Endothelial cell of umbilical vein (primary cell): ENCODE measurements around the gene NEK4. TPM values are rescaled to one million over a fixed set of nuclear protein-coding genes. Genes with fewer than 3 reads are reported as not detected.

Experiments used
- BruUV-seq: library from RNA; stranded (reverse); fragments of 400-500 nt; replicated peaks from 2 replicates; lab custom pipeline; 2021; lab: Mats Ljungman, UMichigan
- CTCF ChIA-PET: fragments of 300-600, 350-600 bp; sonication (Branson Sonifier 250); formaldehyde crosslinking; loops from one replicate; lab custom pipeline; 2021; ENCODE audit warnings: antibody characterized with exemption, inconsistent platforms; lab: Charles Lee
- POLR2A ChIA-PET: fragments of 300-600, 350-600 bp; sonication (Branson Sonifier 250); formaldehyde crosslinking; loops from one replicate; lab custom pipeline; 2021; ENCODE audit warnings: antibody characterized with exemption, inconsistent platforms; lab: Charles Lee
- DNase-seq: peaks from one replicate; pipeline ENCODE4 v3.0.0-alpha.2; 2011; ENCODE audit warnings: low read depth, low spot score
- FAIRE-seq: peaks from 2 replicates; lab custom pipeline; 2011; peaks lifted over from hg19 to GRCh38; lab: Jason Lieb, UNC
- H2AFZ ChIP-seq: 2 replicates; pipeline ENCODE4 v1.6.0; 2012; ENCODE audit warnings: low read depth, low read length, control low read depth, inconsistent platforms
- H3K27ac ChIP-seq: 2 replicates; pipeline ENCODE4 v1.5.1; 2011; ENCODE audit warnings: low read depth, mild to moderate bottlenecking, control low read depth, low read length, moderate library complexity; ENCODE audit not compliant: insufficient read depth
- H3K27me3 ChIP-seq, 2 experiments: 2 replicates each; pipeline versions ENCODE4 v1.6.0 to v1.6.1; 2011; ENCODE audit warnings: low read length in 2 of 2, mixed read lengths in 1 of 2; ENCODE audit not compliant: control insufficient read depth in 2 of 2, insufficient read depth in 2 of 2
- H3K36me3 ChIP-seq, 2 experiments: 2 replicates in 1 of 2; 3 replicates in 1 of 2; pipeline ENCODE4 v1.5.1; 2011; ENCODE audit warnings: low read length in 2 of 2, mild to moderate bottlenecking in 1 of 2, moderate library complexity in 1 of 2; ENCODE audit not compliant: control insufficient read depth in 2 of 2, insufficient read depth in 2 of 2; ENCODE audit errors: extremely low read depth in 1 of 2
- H3K4me1 ChIP-seq: 3 replicates; pipeline ENCODE4 v1.5.1; 2011; ENCODE audit warnings: mild to moderate bottlenecking, low read length; ENCODE audit not compliant: control insufficient read depth, insufficient read depth; ENCODE audit errors: extremely low read depth
- H3K4me2 ChIP-seq: 2 replicates; pipeline ENCODE4 v1.6.1; 2011; ENCODE audit warnings: low read length, control low read depth, mixed read lengths; ENCODE audit not compliant: insufficient read depth
- H3K4me3 ChIP-seq, 3 experiments: fragments of 200-600 bp in 1 of 3; sonication (generic), shearing (Covaris generic) in 1 of 3; replicated peaks in 1 of 3; 2 replicates each; pipeline ENCODE4 v1.5.1; 2011 to 2016; ENCODE audit warnings: control low read depth in 3 of 3, low read length in 3 of 3, mild to moderate bottlenecking in 2 of 3, inconsistent platforms in 1 of 3, low read depth in 1 of 3, moderate library complexity in 1 of 3; ENCODE audit not compliant: insufficient read depth in 1 of 3
- H3K79me2 ChIP-seq: 2 replicates; pipeline ENCODE4 v1.6.0; 2012; ENCODE audit warnings: low read length, inconsistent platforms; ENCODE audit not compliant: control insufficient read depth, insufficient read depth
- H3K9ac ChIP-seq: replicated peaks from 2 replicates; pipeline ENCODE3; 2011; ENCODE audit warnings: low read length, control low read depth; ENCODE audit not compliant: insufficient read depth; ENCODE audit errors: extremely low read depth
- H3K9me1 ChIP-seq: replicated peaks from 3 replicates; pipeline ENCODE4 v1.6.0; 2011; ENCODE audit warnings: mild to moderate bottlenecking, low read length; ENCODE audit not compliant: control insufficient read depth, insufficient read depth; ENCODE audit errors: extremely low read depth
- H3K9me3 ChIP-seq: replicated peaks from 2 replicates; pipeline ENCODE4 v1.5.1; 2012; ENCODE audit warnings: low read length, inconsistent platforms; ENCODE audit not compliant: control insufficient read depth, insufficient read depth
- H4K20me1 ChIP-seq: replicated peaks from 2 replicates; pipeline ENCODE3; 2011; ENCODE audit warnings: mild to moderate bottlenecking, low read length; ENCODE audit not compliant: control insufficient read depth, insufficient read depth; ENCODE audit errors: extremely low read depth
- EZH2 ChIP-seq: IDR thresholded peaks from 2 replicates; pipeline ENCODE4 v1.6.1; 2012; ENCODE audit warnings: borderline replicate concordance, low read depth, mild to moderate bottlenecking, moderate library complexity, low read length, inconsistent platforms; ENCODE audit not compliant: severe bottlenecking
- FOS ChIP-seq: IDR thresholded peaks from 2 replicates; pipeline ENCODE4 v1.6.1; 2011; ENCODE audit warnings: mild to moderate bottlenecking, low read length, moderate library complexity, borderline replicate concordance; ENCODE audit not compliant: insufficient read depth
- GATA2 ChIP-seq: IDR thresholded peaks from 2 replicates; pipeline ENCODE4 v1.7.0; 2011; ENCODE audit warnings: low read depth, mild to moderate bottlenecking, moderate library complexity, mixed read lengths, low read length; ENCODE audit not compliant: insufficient read length, insufficient read depth
- JUN ChIP-seq: IDR thresholded peaks from 2 replicates; pipeline ENCODE4 v1.6.1; 2011; ENCODE audit warnings: borderline replicate concordance, low read depth; ENCODE audit not compliant: insufficient read length, insufficient read depth
- MYC ChIP-seq: IDR thresholded peaks from one replicate; pipeline ENCODE4 v1.6.1; 2011; ENCODE audit warnings: mild to moderate bottlenecking, low read depth, low read length
- POLR2A ChIP-seq: IDR thresholded peaks from 2 replicates; pipeline ENCODE4 v1.6.1; 2012; ENCODE audit warnings: low read depth, mild to moderate bottlenecking, control low read depth, low read length
- POLR2AphosphoS5 ChIP-seq: IDR thresholded peaks from 2 replicates; pipeline ENCODE4 v1.6.1; 2012; ENCODE audit warnings: low read depth, mild to moderate bottlenecking, control low read depth, low read length, moderate library complexity; ENCODE audit not compliant: insufficient read depth
- dilution Hi-C: fragments of 300-500 bp; cut with MboI; formaldehyde crosslinking; loops from one replicate; pipeline ENCODE4 v1.15.0; 2019; ENCODE audit warnings: low sequenced_read_pairs; ENCODE audit not compliant: extremely low pct_ligation_motif_present
- intact Hi-C: fragments of 100-400 bp; cut with micrococcal nuclease; formaldehyde crosslinking; loops from one replicate; pipeline ENCODE4 v1.10.0; 2022
- polyA plus RNA-seq, 4 experiments: library from polyadenylated mRNA; depleted of rRNA in 3 of 4; stranded (reverse) in 3 of 4; unstranded in 1 of 4; fragments of >200 nt; gene quantifications; 2 replicates each; pipeline versions ENCODE4 v1.2.1 to v1.2.3, GENCODE V29; 2011 to 2012; ENCODE audit warnings: missing spikeins in 1 of 4
- total RNA-seq: library from RNA; stranded (reverse); gene quantifications from 2 replicates; pipeline ENCODE4 v1.2.3, GENCODE V29; 2021
- TF ChIP-seq, protein P1 (sequence below): IDR thresholded peaks from 2 replicates; pipeline ENCODE4 v1.6.1; 2011; ENCODE audit not compliant: insufficient read depth, insufficient read length
- TF ChIP-seq, protein P2 (sequence below), 2 donors: IDR thresholded peaks; 1 replicate in 1 of 2; 2 replicates in 1 of 2; pipeline ENCODE4 v1.5.1; 2011; ENCODE audit warnings: low read length in 2 of 2, mild to moderate bottlenecking in 2 of 2, moderate library complexity in 2 of 2, control low read depth in 1 of 2, inconsistent platforms in 1 of 2, low read depth in 1 of 2; ENCODE audit not compliant: insufficient read depth in 1 of 2; ENCODE audit errors: extremely low read depth in 1 of 2

NEK4 gene
- total and polyA plus RNA-seq, 2 donors (not counting 3 experiments of a cell fraction or from before 2014, with no cell fraction given) = 4.4 to 20.8 TPM

DNA sequence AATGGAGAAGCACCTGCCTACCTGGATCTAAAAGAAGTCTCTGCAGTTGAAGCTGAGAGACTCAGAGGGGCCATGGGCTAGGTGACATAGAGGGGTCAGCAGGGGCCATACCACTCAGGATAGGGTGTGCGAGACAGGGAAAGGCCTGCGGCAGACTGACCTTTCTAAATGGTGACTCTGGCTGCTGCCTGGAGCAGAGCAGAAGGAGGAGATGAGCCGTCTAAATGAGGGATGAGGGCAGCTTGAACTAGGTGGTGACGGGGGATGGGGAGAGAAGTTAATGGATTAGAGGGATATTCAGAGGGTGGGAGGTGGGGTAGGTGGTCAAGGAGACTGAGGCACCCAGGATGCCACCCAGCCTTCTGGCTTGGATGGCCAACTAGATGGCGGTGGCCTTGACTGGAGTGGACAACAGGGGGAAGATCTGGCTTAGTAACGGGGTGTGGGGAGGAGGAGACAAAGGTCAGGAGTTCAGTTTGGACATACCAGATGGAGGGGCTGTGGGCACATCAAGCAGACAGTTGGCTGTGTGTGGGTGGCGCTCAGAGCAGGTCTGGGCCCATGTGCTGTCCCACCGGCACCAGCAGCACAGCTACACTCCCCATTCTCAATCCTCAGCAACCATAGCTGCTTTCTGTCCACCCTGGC, 3.5 kb upstream of the NEK4 start:
- DNase-seq (no peak), FAIRE-seq (no peak)
- H2AFZ ChIP-seq = no peak overlapping the region
- no peaks in the 10 kb centered on the region for H4K20me1 ChIP-seq
- POLR2A ChIA-PET = no interaction called here
- TF ChIP-seq, protein P1, sequence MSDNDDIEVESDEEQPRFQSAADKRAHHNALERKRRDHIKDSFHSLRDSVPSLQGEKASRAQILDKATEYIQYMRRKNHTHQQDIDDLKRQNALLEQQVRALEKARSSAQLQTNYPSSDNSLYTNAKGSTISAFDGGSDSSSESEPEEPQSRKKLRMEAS = no peak
- TF ChIP-seq, protein P2, sequence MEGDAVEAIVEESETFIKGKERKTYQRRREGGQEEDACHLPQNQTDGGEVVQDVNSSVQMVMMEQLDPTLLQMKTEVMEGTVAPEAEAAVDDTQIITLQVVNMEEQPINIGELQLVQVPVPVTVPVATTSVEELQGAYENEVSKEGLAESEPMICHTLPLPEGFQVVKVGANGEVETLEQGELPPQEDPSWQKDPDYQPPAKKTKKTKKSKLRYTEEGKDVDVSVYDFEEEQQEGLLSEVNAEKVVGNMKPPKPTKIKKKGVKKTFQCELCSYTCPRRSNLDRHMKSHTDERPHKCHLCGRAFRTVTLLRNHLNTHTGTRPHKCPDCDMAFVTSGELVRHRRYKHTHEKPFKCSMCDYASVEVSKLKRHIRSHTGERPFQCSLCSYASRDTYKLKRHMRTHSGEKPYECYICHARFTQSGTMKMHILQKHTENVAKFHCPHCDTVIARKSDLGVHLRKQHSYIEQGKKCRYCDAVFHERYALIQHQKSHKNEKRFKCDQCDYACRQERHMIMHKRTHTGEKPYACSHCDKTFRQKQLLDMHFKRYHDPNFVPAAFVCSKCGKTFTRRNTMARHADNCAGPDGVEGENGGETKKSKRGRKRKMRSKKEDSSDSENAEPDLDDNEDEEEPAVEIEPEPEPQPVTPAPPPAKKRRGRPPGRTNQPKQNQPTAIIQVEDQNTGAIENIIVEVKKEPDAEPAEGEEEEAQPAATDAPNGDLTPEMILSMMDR (IDR thresholded peaks at IDR 0.05; ENCODE audit: extremely low read depth in 1 of 2, insufficient read depth in 1 of 2, low read depth in 1 of 2, low read length in 2 of 2) = no peak
- no peak for TF ChIP-seq MYC
- TF ChIP-seq FOS = no peak
- no peak for TF ChIP-seq POLR2AphosphoS5
- no peak for TF ChIP-seq GATA2
- TF ChIP-seq JUN = no peak
- TF ChIP-seq POLR2A = no peak
- TF ChIP-seq EZH2 = no peak
- peaks cover 12% of the 10 kb centered on the region for H3K4me1 ChIP-seq
- no peak overlapping the region for H3K9ac ChIP-seq
- no peaks in the 10 kb centered on the region for H3K9me1 ChIP-seq
- intact Hi-C loops (no loop called here), dilution Hi-C loops (no loop called here)
- no peak overlapping the region for H3K27ac ChIP-seq
- no peaks in the 10 kb centered on the region for H3K9me3 ChIP-seq
- CTCF ChIA-PET = interaction anchor here (1.3 kb wide), 1 partner anchor 12 kb away, joined by 3 read pairs; no protein-coding TSS in a partner anchor
- peaks cover 12% of the 10 kb centered on the region for H3K79me2 ChIP-seq
- no peak overlapping the region for H3K4me3 ChIP-seq
- H3K4me2 ChIP-seq = no peak overlapping the region
- no TSS peak for BruUV-seq
- no peaks in the 10 kb centered on the region for H3K27me3 ChIP-seq
- no peaks in the 10 kb centered on the region for H3K36me3 ChIP-seq
